H1 (cell line): ENCODE data around the gene RASA4B. TPM values are rescaled to one million over a fixed set of nuclear protein-coding genes. Genes with fewer than 3 reads are reported as not detected.
"Not testable (repeated sequence)": the region's sequence is repeated elsewhere in the genome, so short reads cannot be mapped to it uniquely, and the experiment has no call there.

Experiments
- CTCF ChIA-PET: fragments of 300-600 bp; sonication (Branson Sonifier 250); formaldehyde crosslinking; loops from one replicate; lab custom pipeline; 2021; ENCODE audit not compliant: partially characterized antibody; lab: Charles Lee
- POLR2A ChIA-PET: fragments of 300-600 bp; sonication (Branson Sonifier 250); formaldehyde crosslinking; loops from one replicate; lab custom pipeline; 2021; ENCODE audit warnings: inconsistent platforms; ENCODE audit not compliant: partially characterized antibody; lab: Charles Lee
- DNase-seq, 2 experiments: peaks; one replicate each; pipeline versions ENCODE4 v3.0.0 to v3.0.0-alpha.2; 2010 to 2022; ENCODE audit warnings: low spot score in 2 of 2, low read depth in 1 of 2, mixed read lengths in 1 of 2
- FAIRE-seq: peaks from 2 replicates; lab custom pipeline; 2011; peaks lifted over from hg19 to GRCh38; lab: Jason Lieb, UNC
- H2AFZ ChIP-seq: 2 replicates; pipeline ENCODE4 v1.8.1; 2012; ENCODE audit warnings: low read length, inconsistent platforms
- H2AK5ac ChIP-seq: 2 replicates; pipeline ENCODE4 v1.6.1; 2013; ENCODE audit warnings: low read depth, low read length
- H2BK120ac ChIP-seq: replicated peaks from 2 replicates; pipeline ENCODE3; 2013; ENCODE audit warnings: low read depth, low read length, inconsistent platforms
- H2BK12ac ChIP-seq: 2 replicates; pipeline ENCODE4 v1.6.1; 2013; ENCODE audit warnings: low read depth, low read length
- H2BK15ac ChIP-seq: 2 replicates; pipeline ENCODE4 v1.6.1; 2013; ENCODE audit warnings: low read length
- H2BK20ac ChIP-seq: 2 replicates; pipeline ENCODE4 v1.6.1; 2013; ENCODE audit warnings: low read length
- H2BK5ac ChIP-seq: 2 replicates; pipeline ENCODE4 v1.6.1; 2013; ENCODE audit warnings: low read depth, low read length
- H3K14ac ChIP-seq: 2 replicates; pipeline ENCODE4 v1.6.1; 2013; ENCODE audit warnings: inconsistent platforms; ENCODE audit not compliant: insufficient read length
- H3K18ac ChIP-seq: 2 replicates; pipeline ENCODE4 v1.6.1; 2013; ENCODE audit warnings: low read length; ENCODE audit errors: extremely low read depth
- H3K23ac ChIP-seq: 2 replicates; pipeline ENCODE4 v1.6.1; 2013; ENCODE audit warnings: inconsistent platforms; ENCODE audit not compliant: insufficient read length
- H3K23me2 ChIP-seq: 2 replicates; pipeline ENCODE4 v1.6.1; 2013; ENCODE audit warnings: low read depth, low read length
- H3K27ac ChIP-seq: 2 replicates; pipeline ENCODE4 v1.6.1; 2011; ENCODE audit warnings: low read depth, low read length, inconsistent platforms
- H3K27me3 ChIP-seq, 4 experiments: replicated peaks in 1 of 4; 1 replicate in 1 of 4; 2 replicates in 3 of 4; pipeline versions ENCODE4 v1.6.1 to v1.8.1; 2011 to 2013; ENCODE audit warnings: low read length in 3 of 4, mild to moderate bottlenecking in 3 of 4, inconsistent platforms in 2 of 4, mixed read lengths in 2 of 4, moderate library complexity in 1 of 4; ENCODE audit not compliant: control insufficient read depth in 3 of 4, insufficient read depth in 3 of 4; ENCODE audit errors: extremely low read depth in 1 of 4
- H3K36me3 ChIP-seq, 4 experiments: 2 replicates each; pipeline versions ENCODE4 v1.6.1 to v1.8.1; 2011 to 2013; ENCODE audit warnings: mild to moderate bottlenecking in 4 of 4, low read length in 3 of 4, moderate library complexity in 2 of 4, control low read depth in 1 of 4, inconsistent platforms in 1 of 4; ENCODE audit not compliant: insufficient read depth in 4 of 4, control insufficient read depth in 2 of 4
- H3K4ac ChIP-seq: replicated peaks from 2 replicates; pipeline ENCODE3; 2013; ENCODE audit warnings: low read length, low read depth, mixed read lengths, inconsistent platforms; ENCODE audit not compliant: insufficient read length
- H3K4me1 ChIP-seq, 4 experiments: replicated peaks in 1 of 4; 1 replicate in 1 of 4; 2 replicates in 3 of 4; pipeline versions ENCODE4 v1.6.1 to v1.8.1; 2011 to 2013; ENCODE audit warnings: low read length in 3 of 4, inconsistent platforms in 2 of 4, mixed read lengths in 1 of 4; ENCODE audit not compliant: insufficient read depth in 4 of 4, control insufficient read depth in 3 of 4
- H3K4me2 ChIP-seq, 2 experiments: 2 replicates each; pipeline versions ENCODE4 v1.6.1 to v1.8.1; 2011 to 2013; ENCODE audit warnings: low read depth in 2 of 2, low read length in 2 of 2, control low read depth in 1 of 2, inconsistent platforms in 1 of 2, mild to moderate bottlenecking in 1 of 2; ENCODE audit not compliant: insufficient read depth in 1 of 2
- H3K4me3 ChIP-seq, 4 experiments: fragments of 200-600, 300-600 bp in 1 of 4; sonication (generic), shearing (Covaris generic), sonication (Bioruptor Twin) in 1 of 4; 2 replicates each; pipeline versions ENCODE4 v1.5.1 to v1.8.1; 2011 to 2016; ENCODE audit warnings: low read length in 4 of 4, low read depth in 3 of 4, control low read depth in 2 of 4, inconsistent platforms in 2 of 4, mild to moderate bottlenecking in 2 of 4, mixed read lengths in 1 of 4, moderate library complexity in 1 of 4; ENCODE audit not compliant: insufficient read depth in 2 of 4; ENCODE audit errors: extremely low read depth in 1 of 4
- H3K56ac ChIP-seq: replicated peaks from 2 replicates; pipeline ENCODE3; 2013; ENCODE audit warnings: low read depth, mild to moderate bottlenecking, mixed read lengths, low read length, inconsistent platforms; ENCODE audit not compliant: insufficient read length
- H3K79me1 ChIP-seq: 2 replicates; pipeline ENCODE4 v1.6.1; 2013; ENCODE audit warnings: low read depth, low read length, control low read depth
- H3K79me2 ChIP-seq, 2 experiments: 2 replicates each; pipeline versions ENCODE4 v1.6.1 to v1.8.1; 2012 to 2013; ENCODE audit warnings: low read length in 2 of 2, mild to moderate bottlenecking in 2 of 2, inconsistent platforms in 1 of 2; ENCODE audit not compliant: insufficient read depth in 2 of 2, control insufficient read depth in 1 of 2
- H3K9ac ChIP-seq, 4 experiments: replicated peaks in 1 of 4; 1 replicate in 1 of 4; 2 replicates in 3 of 4; pipeline versions ENCODE4 v1.6.1 to v1.8.1; 2011 to 2013; ENCODE audit warnings: low read depth in 3 of 4, low read length in 3 of 4, control low read depth in 2 of 4, mild to moderate bottlenecking in 2 of 4, moderate library complexity in 2 of 4, inconsistent platforms in 1 of 4; ENCODE audit errors: extremely low read depth in 1 of 4
- H3K9me3 ChIP-seq, 2 experiments: 2 replicates each; pipeline versions ENCODE4 v1.6.1 to v1.8.1; 2012 to 2013; ENCODE audit warnings: mild to moderate bottlenecking in 2 of 2, moderate library complexity in 2 of 2, control low read depth in 1 of 2, inconsistent platforms in 1 of 2, low read depth in 1 of 2, low read length in 1 of 2, mixed read lengths in 1 of 2; ENCODE audit not compliant: insufficient read depth in 2 of 2
- H4K20me1 ChIP-seq, 2 experiments: replicated peaks in 1 of 2; 2 replicates each; pipeline versions ENCODE3 to v1.8.1; 2011 to 2013; ENCODE audit warnings: inconsistent platforms in 2 of 2, low read length in 2 of 2, mild to moderate bottlenecking in 1 of 2; ENCODE audit not compliant: insufficient read depth in 2 of 2, control insufficient read depth in 1 of 2
- H4K5ac ChIP-seq: 2 replicates; pipeline ENCODE4 v1.6.1; 2013; ENCODE audit warnings: low read length, low read depth, mixed read lengths, inconsistent platforms; ENCODE audit not compliant: insufficient read length
- H4K8ac ChIP-seq: 2 replicates; pipeline ENCODE4 v1.8.0; 2013; ENCODE audit warnings: mild to moderate bottlenecking, moderate library complexity, low read length, inconsistent platforms; ENCODE audit not compliant: insufficient read depth; ENCODE audit errors: extremely low read depth
- H4K91ac ChIP-seq: replicated peaks from 2 replicates; pipeline ENCODE3; 2013; ENCODE audit warnings: low read length, mixed read lengths, inconsistent platforms; ENCODE audit not compliant: insufficient read length
- WGBS, 2 experiments: shearing (Covaris generic) in 1 of 2; methylation state at CpG; one replicate each; pipeline versions ENCODE4 v1.1.6 to v1.1.7; 2013 to 2015; ENCODE audit warnings: low lambda C conversion rate in 2 of 2, mixed read lengths in 2 of 2, inconsistent platforms in 1 of 2, low coverage in 1 of 2, missing lambda C conversion rate in 1 of 2; ENCODE audit not compliant: insufficient replicate concordance in 2 of 2, insufficient coverage in 1 of 2, insufficient read length in 1 of 2; ENCODE audit errors: extremely low coverage in 1 of 2, missing lambda C conversion rate in 1 of 2; 5-methylcytosine and 5-hydroxymethylcytosine counted together
- polyA plus RNA-seq, 7 experiments: library from polyadenylated mRNA; depleted of rRNA in 3 of 7; stranded (reverse) in 5 of 7; unstranded in 2 of 7; fragments of >200 nt in 5 of 7; fragments of 200-250 nt in 2 of 7; gene quantifications; 1 replicate in 5 of 7; 2 replicates in 1 of 7; 4 replicates in 1 of 7; pipeline versions ENCODE4 v1.2.1 to v1.2.3, GENCODE V29; 2011 to 2013; ENCODE audit warnings: missing spikeins in 2 of 7, mixed read lengths in 2 of 7
- total RNA-seq: library from RNA; stranded (reverse); fragmentation: NEBNext Ultra II Directional; extraction: Animal tissue kit (Norgen Biotek cat#: 25700); gene quantifications from 2 replicates; pipeline ENCODE4 v1.2.1, GENCODE V29; 2021

RASA4B gene
- total and polyA plus RNA-seq, 2 of the 8 experiments (the other 6 are each of a cell fraction or from before 2014, with no cell fraction given): 3.4 to 6.7 TPM

- H3K27me3 ChIP-seq, H3K18ac ChIP-seq, H3K23me2 ChIP-seq, H2BK15ac ChIP-seq, H3K56ac ChIP-seq, H3K79me2 ChIP-seq, H3K9me3 ChIP-seq, H2BK20ac ChIP-seq, FAIRE-seq, H2AFZ ChIP-seq, H3K36me3 ChIP-seq, H2BK5ac ChIP-seq, H3K4ac ChIP-seq, H2BK120ac ChIP-seq, H3K14ac ChIP-seq, H4K91ac ChIP-seq, H3K23ac ChIP-seq, H3K4me1 ChIP-seq, H3K4me3 ChIP-seq, H4K8ac ChIP-seq, CTCF ChIA-PET, DNase-seq, POLR2A ChIA-PET, H3K9ac ChIP-seq, H4K20me1 ChIP-seq, H2AK5ac ChIP-seq, H3K27ac ChIP-seq, H2BK12ac ChIP-seq, H3K79me1 ChIP-seq, H4K5ac ChIP-seq, H3K4me2 ChIP-seq: not testable (repeated sequence)
- 96% methylated on average over 9 of the region's 12 CpGs; no CpG with 5 or more reads in 1 of the 2 experiments for WGBS, 2 experiments
Observed at GRCh38 chr7:102545288-102545687, 27.7 kb upstream of the RASA4B start.

GRCh38 chr7:102544372-102544771 lies 26.8 kb upstream of the RASA4B start:
- H3K9me3 ChIP-seq, H4K91ac ChIP-seq, H3K23ac ChIP-seq, H4K5ac ChIP-seq, H3K79me1 ChIP-seq, H3K4me3 ChIP-seq, DNase-seq, H2BK15ac ChIP-seq, H2BK5ac ChIP-seq, H3K4me1 ChIP-seq, H3K23me2 ChIP-seq, H2BK20ac ChIP-seq, FAIRE-seq, H4K20me1 ChIP-seq, H3K4me2 ChIP-seq, H2BK12ac ChIP-seq, H3K4ac ChIP-seq, H3K14ac ChIP-seq, H4K8ac ChIP-seq, H3K27ac ChIP-seq, POLR2A ChIA-PET, H2AFZ ChIP-seq, H2AK5ac ChIP-seq, H3K56ac ChIP-seq, H3K9ac ChIP-seq, H3K18ac ChIP-seq, H2BK120ac ChIP-seq, H3K79me2 ChIP-seq, H3K27me3 ChIP-seq, CTCF ChIA-PET, H3K36me3 ChIP-seq: not testable (repeated sequence)
- WGBS, 2 experiments: no CpG with 5 or more reads among the region's 1 CpG
